SK-N-SH (cell line): ENCODE measurements around the gene SPATA31D3. TPM values are rescaled to one million over a fixed set of nuclear protein-coding genes. Genes with fewer than 3 reads are reported as not detected.
"Not testable (repeated sequence)": the region's sequence is repeated elsewhere in the genome, so short reads cannot be mapped to it uniquely, and the experiment has no call there.

Experiments used
- CTCF ChIA-PET: fragments of 300-600, 350-600 bp; formaldehyde crosslinking; extraction: SDS; loops from one replicate; lab custom pipeline; 2021; lab: Yijun Ruan, JAX
- POLR2A ChIA-PET: fragments of 350-600 bp; sonication (Branson Sonifier 250); formaldehyde crosslinking; extraction: SDS; loops from one replicate; lab custom pipeline; 2020; ENCODE audit warnings: antibody characterized with exemption, inconsistent platforms; lab: Yijun Ruan, JAX
- DNase-seq: peaks from one replicate; pipeline ENCODE4 v3.0.0; 2012
- H2AFZ ChIP-seq: fragments of 200-600 bp; sonication (generic); 2 replicates; pipeline ENCODE4 v1.8.1; 2016; ENCODE audit warnings: antibody characterized with exemption, mild to moderate bottlenecking, low read depth
- H3F3A ChIP-seq: fragments of 200-600 bp; sonication (generic); replicated peaks from 2 replicates; pipeline ENCODE3; 2016; ENCODE audit warnings: antibody characterized with exemption, mild to moderate bottlenecking; ENCODE audit not compliant: insufficient read depth
- H3K27ac ChIP-seq, 2 experiments: fragments of 200-500 bp in 1 of 2; fragments of 200-600 bp in 1 of 2; sonication (Bioruptor generic) in 1 of 2; sonication (generic), shearing (Covaris generic) in 1 of 2; 2 replicates each; pipeline versions ENCODE4 v1.5.1 to v1.6.1; 2014 to 2016; ENCODE audit warnings: low read depth in 2 of 2, inconsistent platforms in 1 of 2, low read length in 1 of 2, mild to moderate bottlenecking in 1 of 2, mixed read lengths in 1 of 2
- H3K27me3 ChIP-seq: fragments of 200-600 bp; sonication (generic), shearing (Covaris generic); 2 replicates; pipeline ENCODE4 v1.6.1; 2016; ENCODE audit warnings: mixed run types; ENCODE audit not compliant: insufficient read depth
- H3K36me3 ChIP-seq, 2 experiments: fragments of 200-500 bp in 1 of 2; fragments of 200-600 bp in 1 of 2; sonication (Bioruptor generic) in 1 of 2; sonication (generic) in 1 of 2; replicated peaks in 1 of 2; 2 replicates each; pipeline versions ENCODE3 to v1.5.1; 2014 to 2016; ENCODE audit warnings: low read length in 1 of 2, mild to moderate bottlenecking in 1 of 2; ENCODE audit not compliant: insufficient read depth in 2 of 2, control insufficient read depth in 1 of 2
- H3K4me1 ChIP-seq, 2 experiments: fragments of 200-500 bp in 1 of 2; fragments of 200-600 bp in 1 of 2; sonication (Bioruptor generic) in 1 of 2; sonication (generic), shearing (Covaris generic) in 1 of 2; 2 replicates each; pipeline versions ENCODE4 v1.5.1 to v1.6.1; 2014 to 2016; ENCODE audit warnings: low read depth in 1 of 2, low read length in 1 of 2, mixed run types in 1 of 2; ENCODE audit not compliant: insufficient read depth in 2 of 2, control insufficient read depth in 1 of 2
- H3K4me2 ChIP-seq: fragments of 200-600 bp; sonication (generic), shearing (Covaris generic); 2 replicates; pipeline ENCODE4 v1.6.1; 2017; ENCODE audit warnings: mixed run types
- H3K4me3 ChIP-seq, 2 experiments: fragments of 200-500 bp in 1 of 2; fragments of 200-600 bp in 1 of 2; sonication (Bioruptor generic) in 1 of 2; sonication (generic), shearing (Covaris generic) in 1 of 2; 2 replicates each; pipeline versions ENCODE4 v1.5.1 to v1.8.1; 2014 to 2016; ENCODE audit warnings: low read depth in 2 of 2, inconsistent platforms in 1 of 2, low read length in 1 of 2, mild to moderate bottlenecking in 1 of 2, mixed read lengths in 1 of 2, moderate library complexity in 1 of 2
- H3K79me2 ChIP-seq: fragments of 200-600 bp; sonication (generic); 2 replicates; pipeline ENCODE4 v1.8.1; 2017; ENCODE audit warnings: mild to moderate bottlenecking; ENCODE audit not compliant: insufficient read depth
- H3K9ac ChIP-seq: fragments of 200-600 bp; sonication (generic); 2 replicates; pipeline ENCODE4 v1.6.1; 2017; ENCODE audit warnings: mixed run types
- H3K9me2 ChIP-seq: fragments of 200-600 bp; sonication (generic); 2 replicates; pipeline ENCODE4 v1.6.1; 2017; ENCODE audit warnings: mixed run types
- H3K9me3 ChIP-seq: fragments of 200-600 bp; sonication (generic); 2 replicates; pipeline ENCODE4 v1.6.1; 2017; ENCODE audit warnings: mixed run types, mild to moderate bottlenecking, moderate library complexity
- H4K20me1 ChIP-seq: fragments of 200-600 bp; sonication (generic); 2 replicates; pipeline ENCODE4 v1.6.1; 2017; ENCODE audit warnings: mild to moderate bottlenecking, mixed run types; ENCODE audit not compliant: insufficient read depth
- ELF1 ChIP-seq: IDR thresholded peaks from 2 replicates; pipeline ENCODE4 v1.4.0; 2012
- EP300 ChIP-seq, 2 experiments: IDR thresholded peaks; 2 replicates each; pipeline versions ENCODE4 v1.4.0 to v1.6.1; 2012; ENCODE audit warnings: borderline replicate concordance in 1 of 2, low read depth in 1 of 2, low read length in 1 of 2
- EZH2phosphoT487 ChIP-seq: fragments of 200-600 bp; sonication (generic); IDR thresholded peaks from 2 replicates; pipeline ENCODE4 v1.6.1; 2017; ENCODE audit warnings: low read depth, mixed run types, mild to moderate bottlenecking, antibody characterized with exemption, moderate library complexity, borderline replicate concordance
- FOSL2 ChIP-seq: IDR thresholded peaks from 2 replicates; pipeline ENCODE4 v1.4.0; 2012; ENCODE audit warnings: low read depth, mild to moderate bottlenecking, moderate library complexity, borderline replicate concordance
- FOXJ3 ChIP-seq: sonication (generic); formaldehyde crosslinking; IDR thresholded peaks from 2 replicates; pipeline ENCODE4 v1.5.1; 2020; ENCODE audit warnings: mild to moderate bottlenecking, missing genetic modification reagents
- FOXM1 ChIP-seq: IDR thresholded peaks from 2 replicates; pipeline ENCODE4 v1.4.0; 2012; ENCODE audit warnings: low read depth, mild to moderate bottlenecking
- GABPA ChIP-seq: IDR thresholded peaks from 2 replicates; pipeline ENCODE4 v1.4.0; 2012; ENCODE audit warnings: low read depth, mild to moderate bottlenecking
- NFIC ChIP-seq: IDR thresholded peaks from 2 replicates; pipeline ENCODE4 v1.4.0; 2012; ENCODE audit warnings: borderline replicate concordance
- NRF1 ChIP-seq: IDR thresholded peaks from 2 replicates; pipeline ENCODE4 v1.6.1; 2012; ENCODE audit warnings: low read depth, mild to moderate bottlenecking, low read length
- RFX5 ChIP-seq: IDR thresholded peaks from 2 replicates; pipeline ENCODE4 v1.6.1; 2012; ENCODE audit warnings: mild to moderate bottlenecking, improper control_type of control experiment, low read length
- RXRA ChIP-seq: IDR thresholded peaks from 2 replicates; pipeline ENCODE4 v1.4.0; 2012; ENCODE audit warnings: low read depth, mild to moderate bottlenecking, borderline replicate concordance
- SIN3A ChIP-seq: IDR thresholded peaks from 2 replicates; pipeline ENCODE4 v1.6.1; 2012; ENCODE audit warnings: low read depth, mild to moderate bottlenecking, low read length, moderate library complexity, borderline replicate concordance
- TCF12 ChIP-seq: IDR thresholded peaks from 2 replicates; pipeline ENCODE4 v1.4.0; 2012
- TEAD4 ChIP-seq: IDR thresholded peaks from 2 replicates; pipeline ENCODE4 v1.4.0; 2012; ENCODE audit warnings: mild to moderate bottlenecking, borderline replicate concordance; ENCODE audit not compliant: insufficient read depth
- USF2 ChIP-seq: fragments of 150-350 bp; IDR thresholded peaks from 2 replicates; pipeline ENCODE4 v1.6.1; 2017; ENCODE audit warnings: antibody characterized with exemption, low read length, low read depth, borderline replicate concordance
- YY1 ChIP-seq: IDR thresholded peaks from 2 replicates; pipeline ENCODE4 v1.4.0; 2012; ENCODE audit warnings: low read depth, mild to moderate bottlenecking
- ZBTB33 ChIP-seq: IDR thresholded peaks from 2 replicates; pipeline ENCODE4 v1.4.0; 2012; ENCODE audit warnings: low read depth, borderline replicate concordance
- WGBS: methylation state at CpG from one replicate; pipeline ENCODE4 v1.1.6; 2017; ENCODE audit warnings: low lambda C conversion rate; 5-methylcytosine and 5-hydroxymethylcytosine counted together
- polyA plus RNA-seq, 3 experiments: library from polyadenylated mRNA; depleted of rRNA; stranded (reverse); fragments of >200 nt; gene quantifications; 2 replicates each; pipeline ENCODE4 v1.2.3, GENCODE V29; 2012

The SPATA31D3 gene
- not detected in 2 replicates for polyA plus RNA-seq (2012; rRNA removed)
- polyA plus RNA-seq (2012; cell fraction: cytosol; rRNA removed) = not detected in 2 replicates
- polyA plus RNA-seq (2012; cell fraction: nucleus; rRNA removed) = not detected in 2 replicates

- H3K9ac ChIP-seq, H3K79me2 ChIP-seq, DNase-seq, H3K27ac ChIP-seq, H2AFZ ChIP-seq, H3K36me3 ChIP-seq, H4K20me1 ChIP-seq, H3K4me3 ChIP-seq, H3K9me3 ChIP-seq, H3F3A ChIP-seq, POLR2A ChIA-PET, H3K27me3 ChIP-seq, H3K9me2 ChIP-seq, H3K4me1 ChIP-seq, CTCF ChIA-PET, H3K4me2 ChIP-seq: not testable (repeated sequence)
- WGBS = no CpG with 5 or more reads among the region's 2 CpGs
Observed at GRCh38 chr9:81943393-81943792, at the start of gene SPATA31D3. Gene SPATA31D3 (plus strand): TSS chr9:81943500. CDS start chr9:81943586, 86 bp downstream.

- Histone ChIP-seq H3F3A (peaks cover 6% of the 10 kb centered on the region), H3K4me3 (no peak overlapping the region), H3K4me1 (no peaks in the 10 kb centered on the region), H2AFZ (no peak overlapping the region), H4K20me1 (no peaks in the 10 kb centered on the region), H3K27ac (no peak overlapping the region), H3K27me3 (no peaks in the 10 kb centered on the region), H3K79me2 (no peaks in the 10 kb centered on the region), H3K36me3 (no peaks in the 10 kb centered on the region), H3K9me2 (no peaks in the 10 kb centered on the region), H3K9ac (no peak overlapping the region), H3K4me2 (no peak overlapping the region), H3K9me3 (no peaks in the 10 kb centered on the region)
- 89% methylated on average over 3 of the region's 3 CpGs for WGBS
- CTCF ChIA-PET = no interaction called here
- no peak for DNase-seq
- POLR2A ChIA-PET = no interaction called here
- TF ChIP-seq NFIC (no peak), FOXM1 (no peak), ZBTB33 (no peak), FOXJ3 (CRISPR knock-in tag) (no peak), EP300 (IDR thresholded peaks at IDR 0.05; ENCODE audit: borderline replicate concordance in 1 of 2, low read depth in 1 of 2, low read length in 1 of 2) (no peak), FOSL2 (no peak), ELF1 (no peak), EZH2phosphoT487 (no peak), RXRA (no peak)
Observed at GRCh38 chr9:81893929-81894328, 49.4 kb upstream of the SPATA31D3 start.

- DNase-seq = no peak
- no peaks in the 10 kb centered on the region for H3K9me3 ChIP-seq
- H3K4me3 ChIP-seq = no peak overlapping the region
- H4K20me1 ChIP-seq = no peaks in the 10 kb centered on the region
- peaks cover 6% of the 10 kb centered on the region for H3F3A ChIP-seq
- no peaks in the 10 kb centered on the region for H3K9me2 ChIP-seq
- H2AFZ ChIP-seq = no peak overlapping the region
- 82% methylated on average over 1 of the region's 1 CpG for WGBS
- no peaks in the 10 kb centered on the region for H3K79me2 ChIP-seq
- H3K9ac ChIP-seq = no peak overlapping the region
- H3K27me3 ChIP-seq = no peaks in the 10 kb centered on the region
- no peak overlapping the region for H3K27ac ChIP-seq
- no peaks in the 10 kb centered on the region for H3K36me3 ChIP-seq
- POLR2A ChIA-PET = no interaction called here
- no peaks in the 10 kb centered on the region for H3K4me1 ChIP-seq
- CTCF ChIA-PET = no interaction called here
- H3K4me2 ChIP-seq = no peak overlapping the region
- TF ChIP-seq ZBTB33 = no peak
- no peak for TF ChIP-seq EP300 (IDR thresholded peaks at IDR 0.05; ENCODE audit: borderline replicate concordance in 1 of 2, low read depth in 1 of 2, low read length in 1 of 2)
- TF ChIP-seq USF2 = no peak
- TF ChIP-seq RXRA = no peak
- no peak for TF ChIP-seq TCF12
- TF ChIP-seq RFX5 = no peak
- no peak for TF ChIP-seq YY1
- no peak for TF ChIP-seq NRF1
- no peak for TF ChIP-seq GABPA
- no peak for TF ChIP-seq SIN3A
- TF ChIP-seq EZH2phosphoT487 = no peak
- TF ChIP-seq NFIC = no peak
- no peak for TF ChIP-seq TEAD4
Observed at GRCh38 chr9:81894891-81895290, 48.4 kb upstream of the SPATA31D3 start.
